MCF 10A (cell line): ENCODE data around the gene SERF2. TPM values are rescaled to one million over a fixed set of nuclear protein-coding genes. Genes with fewer than 3 reads are reported as not detected.

Source experiments
- BruUV-seq: library from RNA; stranded (reverse); fragments of 400-500 nt; replicated peaks from 2 replicates; lab custom pipeline; 2021; lab: Mats Ljungman, UMichigan
- CTCF ChIA-PET: fragments of 300-600 bp; sonication (Branson Sonifier 250); formaldehyde crosslinking; extraction: SDS; loops from one replicate; lab custom pipeline; 2021; ENCODE audit warnings: antibody characterized with exemption, inconsistent platforms; lab: Yijun Ruan, JAX
- POLR2A ChIA-PET: fragments of 300-600, 350-650 bp; sonication (Branson Sonifier 250); formaldehyde crosslinking; extraction: SDS; loops from one replicate; lab custom pipeline; 2020; ENCODE audit warnings: antibody characterized with exemption, inconsistent platforms; lab: Yijun Ruan, JAX
- DNase-seq: peaks from one replicate; pipeline ENCODE4 v3.0.0-alpha.2; 2018; ENCODE audit not compliant: unreplicated experiment
- H3K27ac Mint-ChIP-seq: one replicate; pipeline ENCODE4 v1.8.0; 2022; ENCODE audit warnings: mild to moderate bottlenecking, low read depth, mixed read lengths; ENCODE audit not compliant: unreplicated experiment
- H3K27me3 Mint-ChIP-seq: one replicate; pipeline ENCODE4 v1.8.0; 2022; ENCODE audit warnings: mixed read lengths; ENCODE audit not compliant: insufficient read depth, unreplicated experiment
- H3K36me3 Mint-ChIP-seq: one replicate; pipeline ENCODE4 v1.8.0; 2022; ENCODE audit warnings: mild to moderate bottlenecking, moderate library complexity, mixed read lengths; ENCODE audit not compliant: insufficient read depth, unreplicated experiment
- H3K4me1 Mint-ChIP-seq: one replicate; pipeline ENCODE4 v1.8.0; 2022; ENCODE audit warnings: mixed read lengths; ENCODE audit not compliant: insufficient read depth, unreplicated experiment
- H3K4me3 Mint-ChIP-seq: one replicate; pipeline ENCODE4 v1.8.0; 2022; ENCODE audit warnings: mild to moderate bottlenecking, moderate library complexity, mixed read lengths; ENCODE audit not compliant: unreplicated experiment
- H3K9me3 Mint-ChIP-seq: one replicate; pipeline ENCODE4 v1.8.0; 2022; ENCODE audit warnings: mixed read lengths; ENCODE audit not compliant: unreplicated experiment
- intact Hi-C: fragments of 100-400 bp; cut with micrococcal nuclease; formaldehyde crosslinking; loops from 2 replicates; pipeline ENCODE4 v1.14.1; 2022
- total RNA-seq: library from RNA; stranded (reverse); gene quantifications from 2 replicates; pipeline ENCODE4 v1.2.3, GENCODE V29; 2022
- TF ChIP-seq, protein P1 (sequence below): fragments of 200-600 bp; IDR thresholded peaks from one replicate; pipeline ENCODE4 v1.8.0; 2022; ENCODE audit warnings: antibody characterized with exemption, mild to moderate bottlenecking; ENCODE audit not compliant: unreplicated experiment

The SERF2 gene
- total RNA-seq, 1 experiment from 2014 or later, result 717 TPM

- H3K9me3 Mint-ChIP-seq, result no peaks in the 10 kb centered on the region
- H3K27me3 Mint-ChIP-seq, result no peaks in the 10 kb centered on the region
- H3K27ac Mint-ChIP-seq, result no peak overlapping the region
- no TSS peak for BruUV-seq
- H3K4me1 Mint-ChIP-seq, result peaks cover 37% of the 10 kb centered on the region
- CTCF ChIA-PET, result interaction anchor here (0.8 to 2.9 kb wide), 5 partner anchors 18 to 297 kb away, joined by 3 to 11 read pairs (median 4); partner anchors contain the start of gene ELL3
- H3K4me3 Mint-ChIP-seq, result no peak overlapping the region
- peaks cover 56% of the 10 kb centered on the region for H3K36me3 Mint-ChIP-seq
- DNase-seq, result no peak
- POLR2A ChIA-PET, result interaction anchor here (0.8 to 13.7 kb wide), 4 partner anchors 10 to 29 kb away, joined by 3 to 162 read pairs (median 4); partner anchors contain the start of genes ELL3 and MFAP1
- TF ChIP-seq, protein P1, sequence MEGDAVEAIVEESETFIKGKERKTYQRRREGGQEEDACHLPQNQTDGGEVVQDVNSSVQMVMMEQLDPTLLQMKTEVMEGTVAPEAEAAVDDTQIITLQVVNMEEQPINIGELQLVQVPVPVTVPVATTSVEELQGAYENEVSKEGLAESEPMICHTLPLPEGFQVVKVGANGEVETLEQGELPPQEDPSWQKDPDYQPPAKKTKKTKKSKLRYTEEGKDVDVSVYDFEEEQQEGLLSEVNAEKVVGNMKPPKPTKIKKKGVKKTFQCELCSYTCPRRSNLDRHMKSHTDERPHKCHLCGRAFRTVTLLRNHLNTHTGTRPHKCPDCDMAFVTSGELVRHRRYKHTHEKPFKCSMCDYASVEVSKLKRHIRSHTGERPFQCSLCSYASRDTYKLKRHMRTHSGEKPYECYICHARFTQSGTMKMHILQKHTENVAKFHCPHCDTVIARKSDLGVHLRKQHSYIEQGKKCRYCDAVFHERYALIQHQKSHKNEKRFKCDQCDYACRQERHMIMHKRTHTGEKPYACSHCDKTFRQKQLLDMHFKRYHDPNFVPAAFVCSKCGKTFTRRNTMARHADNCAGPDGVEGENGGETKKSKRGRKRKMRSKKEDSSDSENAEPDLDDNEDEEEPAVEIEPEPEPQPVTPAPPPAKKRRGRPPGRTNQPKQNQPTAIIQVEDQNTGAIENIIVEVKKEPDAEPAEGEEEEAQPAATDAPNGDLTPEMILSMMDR, result no peak
- intact Hi-C loops, result no loop called here
Measured at GRCh38 chr15:43795197-43795596, 3.1 kb downstream of the SERF2 start.

DNA sequence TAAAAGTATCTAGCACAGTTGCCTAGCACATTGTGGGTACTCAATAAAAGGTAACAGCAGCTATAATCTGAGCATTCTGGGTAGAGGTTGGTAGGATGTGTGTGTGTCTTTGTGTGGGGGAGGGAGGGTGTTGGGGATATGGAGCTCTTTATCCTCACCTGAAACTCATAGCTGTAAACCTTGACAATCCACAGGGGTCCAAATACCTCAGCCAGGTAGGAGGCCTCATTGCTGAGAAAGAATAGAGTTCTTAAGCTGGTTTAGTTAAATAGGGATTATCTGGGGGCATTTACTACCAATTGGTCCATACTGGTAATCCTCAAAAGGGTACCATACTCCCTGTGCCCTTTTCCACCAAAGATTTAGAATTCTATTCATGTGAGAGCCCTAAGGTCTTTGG is 3.9 kb downstream of the SERF2 start:
- H3K4me1 Mint-ChIP-seq, result peaks cover 38% of the 10 kb centered on the region
- POLR2A ChIA-PET, result interaction anchor here (0.7 to 13.7 kb wide), 3 partner anchors 18 to 542 kb away, joined by 4 to 162 read pairs (median 5); partner anchors contain the start of genes ELL3 and MFAP1
- CTCF ChIA-PET, result interaction anchor here (0.8 to 2.9 kb wide), 6 partner anchors 18 to 297 kb away, joined by 3 to 11 read pairs (median 4); partner anchors contain the start of gene ELL3

DNA sequence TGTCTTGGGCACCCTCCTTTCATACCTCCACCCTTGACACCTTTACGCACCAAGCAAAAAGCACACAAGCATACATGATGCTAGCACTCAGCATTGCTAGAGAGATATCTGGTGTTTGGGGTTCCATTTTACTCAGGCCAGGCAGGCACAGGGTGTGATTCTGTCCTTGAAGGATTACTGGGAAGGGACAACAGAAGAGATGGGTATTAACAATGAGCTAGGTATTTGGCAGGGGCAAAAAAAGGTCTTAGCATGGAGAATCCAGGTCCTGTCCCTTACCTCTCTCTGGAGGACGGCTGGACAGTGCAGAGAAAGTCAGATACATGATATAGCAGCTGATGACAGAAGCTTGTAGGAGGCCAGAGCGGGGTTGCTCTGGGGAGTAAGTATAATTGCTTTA is 4.4 kb downstream of the SERF2 start:
- H3K27ac Mint-ChIP-seq, result no peak overlapping the region
- no peak for DNase-seq
- intact Hi-C loops, result no loop called here
- ChIA-PET POLR2A (interaction anchor here (0.7 to 13.7 kb wide), 2 partner anchors 19 to 543 kb away, joined by 5 to 162 read pairs; partner anchors contain the start of gene ELL3), CTCF (interaction anchor here (0.6 to 2.9 kb wide), 4 partner anchors 21 to 52 kb away, joined by 3 to 11 read pairs (median 3); partner anchors contain the start of gene ELL3)
- H3K4me3 Mint-ChIP-seq, result no peak overlapping the region
- H3K4me1 Mint-ChIP-seq, result peaks cover 36% of the 10 kb centered on the region
- no peaks in the 10 kb centered on the region for H3K27me3 Mint-ChIP-seq
- BruUV-seq, result no TSS peak
- H3K9me3 Mint-ChIP-seq, result no peaks in the 10 kb centered on the region
- H3K36me3 Mint-ChIP-seq, result peaks cover 69% of the 10 kb centered on the region
- TF ChIP-seq, protein P1, result no peak

More for the DNA sequence above, 3.9 kb downstream of the SERF2 start:
- no peaks in the 10 kb centered on the region for H3K27me3 Mint-ChIP-seq
- no peaks in the 10 kb centered on the region for H3K9me3 Mint-ChIP-seq
- no TSS peak for BruUV-seq
- TF ChIP-seq, protein P1, result no peak
- no peak overlapping the region for H3K4me3 Mint-ChIP-seq
- intact Hi-C loops, result no loop called here
- H3K27ac Mint-ChIP-seq, result no peak overlapping the region
- no peak for DNase-seq
- peaks cover 64% of the 10 kb centered on the region for H3K36me3 Mint-ChIP-seq

DNA sequence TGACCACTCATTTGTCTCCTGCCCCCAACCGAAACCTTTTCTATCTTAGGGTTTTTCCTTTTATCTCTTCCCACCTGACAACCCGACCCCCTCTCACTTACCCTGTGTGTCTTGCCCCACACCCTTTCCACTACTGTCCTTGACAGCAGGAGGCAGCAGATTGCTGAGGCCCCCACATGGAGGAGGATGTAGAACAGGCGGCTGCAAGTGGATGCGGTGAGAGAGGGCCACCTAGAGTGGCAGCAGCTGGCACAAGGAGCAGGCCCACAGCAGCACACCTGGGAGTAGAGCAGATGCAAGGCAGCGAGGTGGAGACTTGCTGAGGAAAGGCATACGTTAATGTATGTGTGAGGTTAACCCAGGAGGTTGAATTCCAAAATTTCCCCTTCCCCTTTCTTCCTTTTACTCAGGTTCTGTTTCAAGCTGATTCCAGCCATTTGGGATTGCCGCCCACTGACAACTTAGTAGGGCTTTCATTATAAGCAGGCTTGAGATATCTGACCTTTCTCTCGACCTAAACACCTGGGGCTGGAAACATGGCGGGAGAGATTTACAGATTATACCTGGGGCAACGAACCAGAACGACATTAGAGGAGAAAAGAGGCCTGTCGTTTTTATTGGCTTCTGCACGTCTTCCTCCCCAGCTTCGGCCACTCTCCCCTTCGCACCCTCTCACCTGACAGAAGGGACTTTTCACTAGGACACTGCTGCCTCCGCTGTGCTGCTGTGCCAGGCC is 7.3 kb downstream of the SERF2 start:
- POLR2A ChIA-PET, result interaction anchor here (0.7 to 13.7 kb wide), 8 partner anchors 8 to 288 kb away, joined by 3 to 162 read pairs (median 10); partner anchors contain the start of genes ELL3, MFAP1, SERF2 and WDR76
- BruUV-seq, result no TSS peak

More for the DNA sequence above, 7.3 kb downstream of the SERF2 start:
- CTCF ChIA-PET, result no interaction called here
- Mint-ChIP-seq H3K27ac (peak overlapping the region; percentile 97), H3K9me3 (no peaks in the 10 kb centered on the region), H3K4me3 (no peak overlapping the region), H3K4me1 (peaks cover 33% of the 10 kb centered on the region), H3K27me3 (no peaks in the 10 kb centered on the region), H3K36me3 (peaks cover 72% of the 10 kb centered on the region)
- DNase-seq, result no peak
- TF ChIP-seq, protein P1, result no peak
- intact Hi-C loops, result no loop called here
